Activated CD8-positive, alpha-beta T cell treated with anti-CD3 and anti-CD28 coated beads for 36 hours (primary cell): Measurements from ENCODE around the gene MRPL49. TPM values are rescaled to one million over a fixed set of nuclear protein-coding genes. Genes with fewer than 3 reads are reported as not detected.

Experiments
- ATAC-seq: fragments of 200-7000 bp; cut with Tn5 transposase; one replicate; pipeline ENCODE4 v1.10.0; 2021; ENCODE audit warnings: mild to moderate bottlenecking, moderate library complexity
- CTCF ChIA-PET: fragments of 350-600 bp; sonication (Branson Sonifier 250); formaldehyde crosslinking; loops from one replicate; lab custom pipeline; 2021; ENCODE audit warnings: antibody characterized with exemption; lab: Charles Lee
- POLR2A ChIA-PET: fragments of 350-600 bp; sonication (Branson Sonifier 250); formaldehyde crosslinking; loops from one replicate; lab custom pipeline; 2021; ENCODE audit warnings: antibody characterized with exemption; lab: Charles Lee
- DNase-seq: peaks from one replicate; pipeline ENCODE4 v3.0.0-alpha.2; 2020
- H3K27ac Mint-ChIP-seq: one replicate; pipeline ENCODE4 v1.8.0; 2021; ENCODE audit warnings: mild to moderate bottlenecking, mixed read lengths
- H3K27me3 Mint-ChIP-seq: one replicate; pipeline ENCODE4 v1.8.0; 2021; ENCODE audit warnings: mixed read lengths
- H3K36me3 Mint-ChIP-seq: one replicate; pipeline ENCODE4 v1.8.0; 2021; ENCODE audit warnings: low read depth, mixed read lengths
- H3K4me1 Mint-ChIP-seq: one replicate; pipeline ENCODE4 v1.8.0; 2021; ENCODE audit warnings: low read depth, mixed read lengths
- H3K4me3 Mint-ChIP-seq: one replicate; pipeline ENCODE4 v1.8.0; 2021; ENCODE audit warnings: mild to moderate bottlenecking, moderate library complexity, mixed read lengths
- H3K9me3 Mint-ChIP-seq: one replicate; pipeline ENCODE4 v1.8.0; 2021; ENCODE audit warnings: mixed read lengths
- intact Hi-C: fragments of 100-400 bp; cut with micrococcal nuclease; formaldehyde crosslinking; loops from one replicate; pipeline ENCODE4 v1.10.0; 2022
- total RNA-seq, 2 experiments: library from RNA; stranded (reverse); gene quantifications; one replicate each; pipeline ENCODE4 v1.2.3, GENCODE V29; 2021
- TF ChIP-seq, protein P1 (sequence below): fragments of 200-600 bp; IDR thresholded peaks from one replicate; pipeline ENCODE4 v1.8.0; 2022; ENCODE audit warnings: antibody characterized with exemption, mild to moderate bottlenecking

MRPL49 gene
- total RNA-seq, 2 experiments from 2014 or later = 48.7 to 53.4 TPM

DNA sequence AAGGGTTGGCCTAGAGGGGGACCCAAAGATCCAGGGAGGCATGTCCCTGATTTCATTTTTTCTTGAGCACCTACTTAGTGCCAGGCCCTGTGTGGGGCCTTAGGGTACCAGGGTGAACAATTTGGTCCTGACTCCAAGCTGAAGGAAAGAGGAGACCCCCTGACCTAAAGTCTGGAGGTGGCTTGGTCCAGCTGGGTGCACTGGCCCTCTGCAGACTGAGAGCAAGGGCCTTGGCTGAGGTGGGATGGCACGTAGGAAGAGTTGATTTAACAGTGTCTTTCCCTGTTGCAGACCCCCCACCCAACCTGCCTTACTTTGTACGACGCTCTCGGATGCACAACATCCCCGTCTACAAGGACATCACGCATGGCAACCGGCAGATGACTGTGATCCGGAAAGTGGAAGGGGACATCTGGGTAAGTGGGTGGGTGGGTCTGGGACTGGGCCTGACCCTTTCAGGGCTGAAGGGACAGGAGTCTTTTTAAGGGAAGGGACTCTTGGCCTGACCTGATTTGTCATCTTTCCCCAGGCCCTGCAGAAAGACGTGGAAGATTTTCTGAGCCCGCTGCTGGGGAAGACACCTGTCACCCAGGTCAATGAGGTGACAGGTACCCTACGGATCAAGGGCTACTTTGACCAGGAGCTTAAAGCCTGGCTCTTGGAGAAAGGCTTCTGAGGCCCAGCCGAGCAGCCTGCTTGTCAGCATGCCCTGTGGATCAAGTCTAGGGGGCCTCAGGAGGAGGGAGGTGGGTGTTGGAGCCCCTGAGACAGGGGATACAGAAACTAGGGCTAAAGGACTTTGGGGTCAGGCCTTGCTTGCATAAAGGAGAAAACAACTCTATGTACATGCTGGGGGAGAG lies 3.3 kb downstream of the MRPL49 start:
- ATAC-seq (no peak), DNase-seq (no peak)
- ChIA-PET POLR2A (interaction anchor here (0.6 to 1.7 kb wide), 3 partner anchors 9 to 11 kb away, joined by 3 to 16 read pairs (median 5); partner anchors contain the start of gene SYVN1), CTCF (interaction anchor here (1.7 kb wide), 1 partner anchor 15 kb away, joined by 5 read pairs; no protein-coding TSS in a partner anchor)
- peaks cover 39% of the 10 kb centered on the region for H3K36me3 Mint-ChIP-seq
- TF ChIP-seq, protein P1, sequence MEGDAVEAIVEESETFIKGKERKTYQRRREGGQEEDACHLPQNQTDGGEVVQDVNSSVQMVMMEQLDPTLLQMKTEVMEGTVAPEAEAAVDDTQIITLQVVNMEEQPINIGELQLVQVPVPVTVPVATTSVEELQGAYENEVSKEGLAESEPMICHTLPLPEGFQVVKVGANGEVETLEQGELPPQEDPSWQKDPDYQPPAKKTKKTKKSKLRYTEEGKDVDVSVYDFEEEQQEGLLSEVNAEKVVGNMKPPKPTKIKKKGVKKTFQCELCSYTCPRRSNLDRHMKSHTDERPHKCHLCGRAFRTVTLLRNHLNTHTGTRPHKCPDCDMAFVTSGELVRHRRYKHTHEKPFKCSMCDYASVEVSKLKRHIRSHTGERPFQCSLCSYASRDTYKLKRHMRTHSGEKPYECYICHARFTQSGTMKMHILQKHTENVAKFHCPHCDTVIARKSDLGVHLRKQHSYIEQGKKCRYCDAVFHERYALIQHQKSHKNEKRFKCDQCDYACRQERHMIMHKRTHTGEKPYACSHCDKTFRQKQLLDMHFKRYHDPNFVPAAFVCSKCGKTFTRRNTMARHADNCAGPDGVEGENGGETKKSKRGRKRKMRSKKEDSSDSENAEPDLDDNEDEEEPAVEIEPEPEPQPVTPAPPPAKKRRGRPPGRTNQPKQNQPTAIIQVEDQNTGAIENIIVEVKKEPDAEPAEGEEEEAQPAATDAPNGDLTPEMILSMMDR = no peak
- intact Hi-C loops = no loop called here
- H3K27me3 Mint-ChIP-seq = no peaks in the 10 kb centered on the region
- no peaks in the 10 kb centered on the region for H3K9me3 Mint-ChIP-seq
- no peak overlapping the region for H3K4me3 Mint-ChIP-seq
- H3K27ac Mint-ChIP-seq = peak overlapping the region; percentile 15
- peaks cover 25% of the 10 kb centered on the region for H3K4me1 Mint-ChIP-seq

DNA sequence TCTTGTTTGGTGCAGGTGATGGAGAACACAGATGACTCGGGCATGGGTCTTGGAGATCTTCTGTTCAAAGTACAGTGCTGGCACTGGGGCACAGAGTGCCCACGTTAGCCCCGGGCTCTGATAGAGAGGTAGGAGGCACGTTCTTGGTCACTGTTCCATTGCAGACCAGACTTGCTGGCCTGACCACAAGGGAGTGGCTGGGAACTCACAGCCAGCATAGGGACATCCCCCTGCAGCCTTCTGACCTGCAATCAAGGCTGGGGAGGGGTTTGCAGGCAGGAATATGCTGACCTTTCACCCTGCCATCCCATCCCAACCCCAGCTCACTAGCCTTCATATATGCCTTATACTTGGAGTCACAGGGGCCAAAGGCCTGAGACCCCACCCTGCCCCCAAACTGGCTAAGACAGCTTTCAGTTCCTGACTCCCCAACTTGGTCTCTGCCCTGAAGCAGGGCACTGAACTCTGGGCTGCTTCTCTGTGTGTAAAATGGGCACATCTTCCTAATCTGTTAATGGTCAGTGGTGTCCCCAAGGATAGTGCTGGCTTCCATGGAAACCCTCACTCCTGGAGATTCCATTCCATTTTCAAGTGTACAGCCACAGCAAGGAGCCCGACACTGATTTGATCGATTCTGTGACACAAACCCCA lies 4.6 kb downstream of the MRPL49 start:
- H3K36me3 Mint-ChIP-seq = peaks cover 31% of the 10 kb centered on the region
- no peak for ATAC-seq
- CTCF ChIA-PET = interaction anchor here (0.7 to 1.0 kb wide), 2 partner anchors 9 to 51 kb away, joined by 3 read pairs; partner anchors contain the start of gene ZNHIT2

DNA sequence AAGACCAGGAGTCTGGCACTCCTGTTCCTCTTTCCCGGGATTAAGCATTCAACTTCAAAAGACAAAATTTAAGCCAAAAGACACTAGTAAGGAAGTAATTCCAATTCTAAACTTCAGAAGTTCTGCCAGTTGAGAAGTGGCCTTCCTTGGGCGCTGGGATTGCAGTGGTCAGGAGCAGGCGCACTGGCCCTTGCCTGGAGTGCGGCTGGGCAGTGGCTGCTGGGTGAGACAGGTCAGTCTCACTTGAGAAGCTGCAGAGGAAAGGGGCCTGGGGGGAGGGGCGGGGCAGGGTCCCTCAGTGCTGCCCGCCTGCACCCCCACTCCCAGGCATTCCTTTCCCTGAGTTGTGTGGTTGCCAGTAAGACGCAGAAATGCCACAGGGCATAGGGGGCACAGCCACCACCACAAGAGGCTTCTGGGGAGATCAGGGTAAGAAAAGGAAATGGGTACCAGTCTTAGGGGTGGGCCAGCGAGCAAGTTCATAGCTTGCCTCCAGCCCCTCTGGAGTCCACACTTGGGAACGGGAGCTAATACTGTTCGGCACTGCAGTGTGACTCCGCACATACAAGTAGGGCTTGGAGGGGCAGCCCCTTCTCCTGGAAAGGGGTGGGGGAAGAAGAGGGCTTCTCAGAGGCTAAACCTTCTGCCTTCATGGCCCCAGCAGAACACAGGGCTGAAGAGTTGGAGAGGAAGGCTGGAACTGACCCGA lies 5.5 kb downstream of the MRPL49 start:
- Mint-ChIP-seq H3K4me3 (no peak overlapping the region), H3K9me3 (no peaks in the 10 kb centered on the region), H3K36me3 (peaks cover 25% of the 10 kb centered on the region), H3K4me1 (peaks cover 20% of the 10 kb centered on the region), H3K27me3 (no peaks in the 10 kb centered on the region), H3K27ac (no peak overlapping the region)
- ATAC-seq (no peak), DNase-seq (no peak)
- intact Hi-C loops = no loop called here
- ChIA-PET CTCF (interaction anchor here (0.7 to 2.1 kb wide), 4 partner anchors 10 to 52 kb away, joined by 3 to 5 read pairs (median 3); partner anchors contain the start of gene ZNHIT2), POLR2A (interaction anchor here (0.8 to 1.7 kb wide), 5 partner anchors 7 to 26 kb away, joined by 3 to 7 read pairs (median 4); partner anchors contain the start of gene ZNHIT2)
- TF ChIP-seq, protein P1 = no peak

More for the DNA sequence above, 4.6 kb downstream of the MRPL49 start:
- no peaks in the 10 kb centered on the region for H3K9me3 Mint-ChIP-seq
- intact Hi-C loops = no loop called here
- TF ChIP-seq, protein P1 = no peak
- POLR2A ChIA-PET = interaction anchor here (1.0 to 1.7 kb wide), 5 partner anchors 8 to 30 kb away, joined by 3 to 5 read pairs (median 4); partner anchors contain the start of gene ZNHIT2
- no peak for DNase-seq
- peak overlapping the region; percentile 32 for H3K27ac Mint-ChIP-seq
- H3K4me3 Mint-ChIP-seq = no peak overlapping the region
- no peaks in the 10 kb centered on the region for H3K27me3 Mint-ChIP-seq
- H3K4me1 Mint-ChIP-seq = peaks cover 17% of the 10 kb centered on the region

DNA sequence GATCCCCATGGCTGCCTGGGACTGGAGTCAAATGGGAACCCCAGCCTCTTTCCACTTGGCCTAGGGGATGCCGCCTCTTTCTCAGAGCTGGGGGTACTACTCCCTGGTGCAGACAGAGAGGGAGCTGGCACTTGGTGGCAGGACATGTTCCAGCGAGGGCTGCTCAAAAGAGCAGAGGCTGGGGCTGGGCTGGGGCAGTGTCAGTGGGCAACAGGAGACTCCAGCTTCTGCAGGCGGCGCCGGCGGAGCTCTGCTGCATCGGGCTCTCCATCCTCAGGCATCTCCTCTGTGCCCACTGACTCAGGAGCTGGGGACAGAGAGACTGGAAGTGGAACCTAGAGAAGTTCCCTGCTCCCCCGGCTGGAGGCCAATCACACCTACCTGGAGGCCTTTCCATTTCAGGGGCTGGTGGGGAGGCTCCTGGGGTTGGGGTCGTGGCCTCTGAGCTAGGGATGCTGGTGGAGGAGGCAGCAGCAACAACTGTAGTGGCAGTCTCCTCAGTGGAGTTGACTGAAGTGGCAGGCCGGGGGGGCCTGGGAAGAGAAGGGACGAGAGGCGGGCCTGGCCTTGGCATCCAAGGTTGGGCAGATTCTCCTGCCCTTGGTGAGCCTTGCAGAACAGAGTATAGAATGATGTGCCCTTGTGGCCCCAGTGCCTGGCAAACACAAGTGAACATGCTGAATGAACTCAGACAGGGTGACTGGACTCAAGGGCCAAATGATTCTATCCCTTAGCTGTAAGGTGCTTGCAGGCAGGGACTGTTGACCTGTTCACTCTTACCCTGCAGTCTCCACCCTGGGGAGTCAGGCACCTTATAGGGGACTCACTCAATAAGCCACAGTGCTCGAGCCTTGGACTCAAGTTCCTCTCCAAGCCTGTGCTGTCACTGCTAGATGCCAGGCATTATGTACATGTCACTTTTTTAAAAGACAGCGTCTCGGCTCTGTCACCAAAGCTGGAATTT lies 6.3 kb downstream of the MRPL49 start:
- Mint-ChIP-seq H3K36me3 (peaks cover 29% of the 10 kb centered on the region), H3K9me3 (no peaks in the 10 kb centered on the region), H3K27me3 (no peaks in the 10 kb centered on the region), H3K4me1 (peaks cover 21% of the 10 kb centered on the region), H3K27ac (no peak overlapping the region), H3K4me3 (no peak overlapping the region)
- POLR2A ChIA-PET = interaction anchor here (0.7 to 1.7 kb wide), 8 partner anchors 7 to 289 kb away, joined by 3 to 7 read pairs (median 4); partner anchors contain the start of gene ZNHIT2
- TF ChIP-seq, protein P1 = no peak
- intact Hi-C loops = no loop called here
- DNase-seq (no peak), ATAC-seq (no peak)
- CTCF ChIA-PET = interaction anchor here (1.3 to 2.1 kb wide), 2 partner anchors 11 to 16 kb away, joined by 3 to 5 read pairs; partner anchors contain the start of gene ZNHIT2
